ENCODE measurements around the gene SCAPER.

- TF ChIP-seq CTCF (IDR thresholded peaks at IDR 0.05) (no peak), POLR2A (IDR thresholded peaks at IDR 0.05) (no peak)
These were observed 148.8 kb downstream of the SCAPER start for GRCh38 chr15:76756381-76756780.
